Astrocyte of the cerebellum (primary cell): ENCODE measurements around the gene FAM193B.

ENCODE experiments used
- DNase-seq: peaks from one replicate; pipeline ENCODE4 v3.0.0-alpha.2; 2011; ENCODE audit warnings: low read depth
- H3K4me3 ChIP-seq: 2 replicates; pipeline ENCODE4 v1.5.1; 2011; ENCODE audit warnings: mild to moderate bottlenecking, low read depth, low read length, moderate library complexity
- in situ Hi-C: cut with HindIII; loops from 2 replicates; pipeline ENCODE4 v1.10.0; 2017; ENCODE audit warnings: low sequenced_read_pairs
- TF ChIP-seq, protein P1 (sequence below): IDR thresholded peaks from 2 replicates; pipeline ENCODE4 v1.5.1; 2012; ENCODE audit warnings: low read length, low read depth, moderate library complexity, mild to moderate bottlenecking; ENCODE audit errors: missing control alignments

The FAM193B gene

DNA sequence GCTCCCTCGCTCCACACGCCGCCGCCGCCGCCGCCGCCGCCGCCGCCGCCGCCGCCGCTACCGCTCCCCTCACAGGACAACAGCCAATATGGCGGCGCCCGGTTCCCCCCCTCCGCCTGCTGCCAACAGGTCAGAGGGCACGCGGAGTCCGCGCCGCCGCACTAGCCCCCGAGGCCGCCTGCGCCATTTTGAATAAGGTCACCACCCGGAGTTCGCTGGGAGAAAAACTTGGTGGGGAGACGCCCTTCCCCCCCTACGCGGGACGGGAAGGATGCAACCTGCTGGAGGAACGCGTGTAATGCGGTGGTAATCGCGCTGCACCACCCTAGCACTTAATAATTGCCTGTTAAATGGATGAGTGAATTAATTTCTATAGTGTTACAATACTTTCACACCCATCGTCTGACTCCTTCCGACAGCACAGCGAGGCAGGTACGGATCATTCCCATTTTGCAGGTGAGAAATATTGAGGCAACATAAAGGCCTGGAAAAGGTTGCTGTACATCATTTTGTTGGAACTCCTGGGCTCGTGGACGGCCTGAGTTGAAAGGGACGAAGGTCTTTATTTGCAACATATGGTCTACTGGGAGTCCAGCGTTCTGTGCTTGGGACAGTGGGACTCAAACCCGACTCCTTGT lies at the start of gene FAM193B:
Gene FAM193B (minus strand): TSS at position 90 of the 638 bp plus-strand sequence. CDS start 105 bp downstream, outside the sequence.
- TF ChIP-seq, protein P1, sequence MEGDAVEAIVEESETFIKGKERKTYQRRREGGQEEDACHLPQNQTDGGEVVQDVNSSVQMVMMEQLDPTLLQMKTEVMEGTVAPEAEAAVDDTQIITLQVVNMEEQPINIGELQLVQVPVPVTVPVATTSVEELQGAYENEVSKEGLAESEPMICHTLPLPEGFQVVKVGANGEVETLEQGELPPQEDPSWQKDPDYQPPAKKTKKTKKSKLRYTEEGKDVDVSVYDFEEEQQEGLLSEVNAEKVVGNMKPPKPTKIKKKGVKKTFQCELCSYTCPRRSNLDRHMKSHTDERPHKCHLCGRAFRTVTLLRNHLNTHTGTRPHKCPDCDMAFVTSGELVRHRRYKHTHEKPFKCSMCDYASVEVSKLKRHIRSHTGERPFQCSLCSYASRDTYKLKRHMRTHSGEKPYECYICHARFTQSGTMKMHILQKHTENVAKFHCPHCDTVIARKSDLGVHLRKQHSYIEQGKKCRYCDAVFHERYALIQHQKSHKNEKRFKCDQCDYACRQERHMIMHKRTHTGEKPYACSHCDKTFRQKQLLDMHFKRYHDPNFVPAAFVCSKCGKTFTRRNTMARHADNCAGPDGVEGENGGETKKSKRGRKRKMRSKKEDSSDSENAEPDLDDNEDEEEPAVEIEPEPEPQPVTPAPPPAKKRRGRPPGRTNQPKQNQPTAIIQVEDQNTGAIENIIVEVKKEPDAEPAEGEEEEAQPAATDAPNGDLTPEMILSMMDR = peak; percentile 13
- in situ Hi-C loops = no loop called here

DNA sequence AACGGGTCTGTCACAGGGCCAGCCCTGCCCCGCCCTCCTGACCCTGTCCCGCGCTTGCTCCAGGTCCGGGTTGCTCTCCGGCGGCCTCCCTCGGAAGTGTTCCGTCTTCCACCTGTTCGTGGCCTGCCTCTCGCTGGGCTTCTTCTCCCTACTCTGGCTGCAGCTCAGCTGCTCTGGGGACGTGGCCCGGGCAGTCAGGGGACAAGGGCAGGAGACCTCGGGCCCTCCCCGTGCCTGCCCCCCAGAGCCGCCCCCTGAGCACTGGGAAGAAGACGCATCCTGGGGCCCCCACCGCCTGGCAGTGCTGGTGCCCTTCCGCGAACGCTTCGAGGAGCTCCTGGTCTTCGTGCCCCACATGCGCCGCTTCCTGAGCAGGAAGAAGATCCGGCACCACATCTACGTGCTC lies 49.8 kb upstream of the FAM193B start:
- no peak overlapping the region for H3K4me3 ChIP-seq
- no peak for DNase-seq
- TF ChIP-seq, protein P1 = no peak
- in situ Hi-C loops = no loop called here

More for the DNA sequence above, at the start of gene FAM193B:
- DNase-seq = peak; percentile 65
- H3K4me3 ChIP-seq = peak within 1 kb of the TSS; percentile 80

DNA sequence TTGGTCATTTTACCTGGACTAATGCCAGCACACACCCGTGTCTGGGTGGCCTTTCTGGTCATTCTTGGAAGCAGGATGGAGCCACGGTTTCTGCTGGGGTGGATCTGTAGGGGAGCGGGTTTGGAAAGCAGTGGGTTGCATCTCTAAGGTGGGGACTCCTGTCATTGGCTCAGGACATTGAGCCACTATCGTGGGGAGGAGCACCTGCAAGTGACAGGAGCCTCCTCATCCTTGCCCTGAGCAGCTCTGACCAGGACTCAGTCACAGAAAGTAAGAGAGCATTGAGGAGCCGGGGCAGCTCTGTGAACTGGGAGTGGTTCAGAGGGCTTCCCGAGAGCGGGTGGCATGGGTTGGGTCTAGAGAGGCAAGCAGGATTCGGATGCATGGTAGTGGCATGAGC lies 49.3 kb upstream of the FAM193B start:
- no peak overlapping the region for H3K4me3 ChIP-seq
- TF ChIP-seq, protein P1 = no peak
- in situ Hi-C loops = no loop called here
- DNase-seq = no peak

DNA sequence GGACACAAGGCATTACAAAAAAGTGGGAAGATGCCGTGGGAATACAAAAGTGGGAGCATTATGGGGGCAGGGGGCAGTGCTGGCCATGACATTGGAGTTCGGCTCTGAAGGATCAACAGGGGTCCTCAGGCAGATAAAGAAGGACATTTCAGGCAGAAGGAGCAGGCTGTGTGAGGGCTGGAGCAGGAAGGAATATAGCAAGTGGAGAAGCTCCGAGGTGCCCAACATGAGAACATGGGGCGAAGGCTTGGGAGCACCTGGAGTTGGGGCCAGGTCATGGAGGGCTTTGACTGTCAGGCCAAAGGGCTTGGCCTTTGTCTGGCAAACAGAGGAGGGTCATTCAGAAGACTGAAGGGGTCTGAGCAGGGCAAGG lies 48.1 kb upstream of the FAM193B start:
- no peak overlapping the region for H3K4me3 ChIP-seq
- TF ChIP-seq, protein P1 = no peak
- in situ Hi-C loops = no loop called here
- no peak for DNase-seq

DNA sequence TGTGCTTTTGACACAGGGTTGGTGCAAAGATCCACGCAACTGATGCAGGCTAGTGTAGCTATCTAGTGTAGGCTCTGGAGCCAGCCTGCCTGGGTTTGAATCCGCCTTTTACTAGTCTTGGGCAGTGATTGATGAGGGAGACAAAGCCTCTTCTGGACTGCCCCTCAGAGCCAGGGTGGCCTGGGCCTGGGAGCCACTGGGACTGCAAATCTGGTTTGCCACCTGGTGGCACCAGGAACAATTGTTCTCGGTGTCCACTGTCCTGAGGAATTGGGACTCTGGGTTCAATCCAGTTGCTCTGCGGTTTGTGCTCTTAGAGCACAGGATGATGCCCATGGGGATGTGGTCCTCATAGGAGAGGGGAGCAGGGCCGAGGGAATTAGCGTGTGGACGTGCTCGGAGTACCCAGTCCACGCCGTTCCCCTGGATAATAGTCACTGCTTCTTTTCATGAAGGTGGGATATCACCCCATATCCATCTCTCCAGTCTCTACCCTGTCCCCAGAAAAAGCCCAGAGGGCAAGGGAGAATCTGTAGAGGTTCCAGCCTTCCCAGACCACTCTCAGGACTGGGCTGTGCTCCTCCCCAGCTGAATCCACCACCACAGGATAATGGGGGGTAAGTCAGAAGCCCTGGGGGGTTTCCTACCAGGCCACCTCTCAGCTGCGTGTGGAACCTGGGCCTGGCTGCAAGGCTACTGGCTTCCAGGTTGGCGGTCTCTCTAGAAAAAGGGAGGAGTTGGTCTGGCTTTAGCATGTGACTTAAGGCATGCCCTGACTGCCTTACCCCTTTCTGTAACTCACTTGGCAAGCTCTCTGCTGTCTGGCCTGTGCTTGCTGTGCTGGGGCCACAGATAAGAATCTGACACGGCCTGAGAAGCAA lies 47.5 kb upstream of the FAM193B start:
- DNase-seq = no peak
- in situ Hi-C loops = no loop called here
- TF ChIP-seq, protein P1 = no peak
- no peak overlapping the region for H3K4me3 ChIP-seq

DNA sequence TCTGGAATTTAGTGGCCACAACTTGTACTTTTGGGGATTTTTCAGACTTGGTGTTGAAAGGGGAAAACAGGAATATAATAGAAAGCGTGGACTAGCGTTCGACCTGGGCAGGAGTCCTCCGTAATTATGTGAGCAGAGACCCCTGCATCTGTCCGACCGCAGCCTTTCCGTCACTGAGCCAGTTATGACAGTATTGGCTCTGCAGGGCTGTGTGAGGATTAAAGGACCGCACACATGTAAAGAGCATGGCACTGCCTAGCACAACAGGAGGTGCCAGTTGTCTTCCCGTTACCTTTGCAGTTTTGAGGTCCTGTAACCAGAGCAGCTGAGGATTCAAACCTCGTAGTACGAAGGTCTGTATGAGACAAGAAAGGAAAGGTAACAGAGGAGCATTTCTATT lies 46.8 kb upstream of the FAM193B start:
- peak overlapping the region; percentile 81 for H3K4me3 ChIP-seq
- no peak for DNase-seq
- TF ChIP-seq, protein P1 = no peak
- in situ Hi-C loops = no loop called here
